Measurements from ENCODE around the gene SPINK1. TPM values are rescaled to one million over a fixed set of nuclear protein-coding genes. Genes with fewer than 3 reads are reported as not detected.
A peak's percentile ranks its signal among the peaks of the same experiment; 100 is the strongest.

Gene SPINK1
- total and polyA plus RNA-seq, 2 donors (not counting 1 experiment from before 2014, with no cell fraction given), result not detected

GRCh38 chr5:147869112-147869511 lies 37.6 kb upstream of the SPINK1 start:
- Histone ChIP-seq H3K9ac (ENCODE audit: insufficient read depth, low read length) (no peak overlapping the region), H3K27ac (ENCODE audit: insufficient read depth, low read length) (no peak overlapping the region), H3K27me3 (ENCODE audit: control insufficient read depth, insufficient read depth, low read length) (no peaks in the 10 kb centered on the region), H3K36me3 (ENCODE audit: control insufficient read depth, insufficient read depth, low read length) (no peaks in the 10 kb centered on the region), H3K79me2 (ENCODE audit: control insufficient read depth, insufficient read depth, low read length) (no peaks in the 10 kb centered on the region), H2AFZ (ENCODE audit: low read length) (no peak overlapping the region), H3K4me2 (ENCODE audit: extremely low read depth, insufficient read depth, low read length) (no peak overlapping the region), H4K20me1 (ENCODE audit: control insufficient read depth, extremely low read depth, insufficient read depth, low read length) (no peaks in the 10 kb centered on the region), H3K4me1 (ENCODE audit: control insufficient read depth, extremely low read depth, insufficient read depth, low read length) (no peaks in the 10 kb centered on the region), H3K9me3 (ENCODE audit: control insufficient read depth, insufficient read depth, low read depth, low read length) (no peaks in the 10 kb centered on the region), H3K4me3 (replicated peaks in 1 of 4; ENCODE audit: control extremely low read depth in 1 of 4, insufficient read depth in 1 of 4, low read depth in 3 of 4, low read length in 4 of 4) (no peak overlapping the region)
- DNase-seq (ENCODE audit: low read depth in 2 of 2), result no peak
- TF ChIP-seq EZH2 (IDR thresholded peaks at IDR 0.05; ENCODE audit: low read length, missing control alignments) (no peak), CTCF (conservative IDR thresholded peaks at IDR 0.05 in 1 of 2, IDR thresholded peaks at IDR 0.05 in 1 of 2; ENCODE audit: low read depth in 1 of 2, low read length in 2 of 2) (no peak)

GRCh38 chr5:147863454-147864158 lies 32.1 kb upstream of the SPINK1 start:
- Histone ChIP-seq H3K27me3 (ENCODE audit: control insufficient read depth, insufficient read depth, low read length) (no peaks in the 10 kb centered on the region), H4K20me1 (ENCODE audit: control insufficient read depth, extremely low read depth, insufficient read depth, low read length) (no peaks in the 10 kb centered on the region), H2AFZ (ENCODE audit: low read length) (no peak overlapping the region), H3K9ac (ENCODE audit: insufficient read depth, low read length) (no peak overlapping the region), H3K4me1 (ENCODE audit: control insufficient read depth, extremely low read depth, insufficient read depth, low read length) (no peaks in the 10 kb centered on the region), H3K9me3 (ENCODE audit: control insufficient read depth, insufficient read depth, low read depth, low read length) (no peaks in the 10 kb centered on the region), H3K4me2 (ENCODE audit: extremely low read depth, insufficient read depth, low read length) (no peak overlapping the region), H3K79me2 (ENCODE audit: control insufficient read depth, insufficient read depth, low read length) (no peaks in the 10 kb centered on the region), H3K27ac (ENCODE audit: insufficient read depth, low read length) (no peak overlapping the region), H3K4me3 (replicated peaks in 1 of 4; ENCODE audit: control extremely low read depth in 1 of 4, insufficient read depth in 1 of 4, low read depth in 3 of 4, low read length in 4 of 4) (no peak overlapping the region), H3K36me3 (ENCODE audit: control insufficient read depth, insufficient read depth, low read length) (no peaks in the 10 kb centered on the region)
- TF ChIP-seq CTCF (conservative IDR thresholded peaks at IDR 0.05 in 1 of 2, IDR thresholded peaks at IDR 0.05 in 1 of 2; ENCODE audit: low read depth in 1 of 2, low read length in 2 of 2), result no peak
- no peak for TF ChIP-seq EZH2 (IDR thresholded peaks at IDR 0.05; ENCODE audit: low read length, missing control alignments)
- peak in 1 of 2 donors; percentile 7 for DNase-seq (ENCODE audit: low read depth in 2 of 2)

DNA sequence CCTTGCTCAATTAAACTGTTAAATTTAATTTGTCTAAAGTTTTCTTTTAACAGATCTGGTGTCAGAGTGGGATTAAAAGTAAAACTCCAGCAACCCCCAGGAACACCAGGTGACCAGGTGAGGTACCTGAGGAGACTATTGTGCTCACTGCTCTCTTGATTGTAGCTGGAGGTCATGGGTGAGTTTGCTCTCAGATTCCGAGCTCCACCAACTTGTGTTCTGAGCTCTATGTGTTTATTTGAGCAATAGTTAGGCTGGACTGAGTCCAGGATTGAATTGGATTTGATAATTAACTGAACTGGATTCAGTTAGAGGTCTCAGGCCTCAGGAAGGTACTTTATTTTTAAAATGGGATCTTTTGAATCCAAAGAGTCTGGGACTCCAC lies 29.2 kb upstream of the SPINK1 start:
- no peaks in the 10 kb centered on the region for H4K20me1 ChIP-seq (ENCODE audit: control insufficient read depth, extremely low read depth, insufficient read depth, low read length)
- no peaks in the 10 kb centered on the region for H3K9me3 ChIP-seq (ENCODE audit: control insufficient read depth, insufficient read depth, low read depth, low read length)
- H3K79me2 ChIP-seq (ENCODE audit: control insufficient read depth, insufficient read depth, low read length), result no peaks in the 10 kb centered on the region
- no peak overlapping the region for H3K9ac ChIP-seq (ENCODE audit: insufficient read depth, low read length)
- no peaks in the 10 kb centered on the region for H3K36me3 ChIP-seq (ENCODE audit: control insufficient read depth, insufficient read depth, low read length)
- H3K27me3 ChIP-seq (ENCODE audit: control insufficient read depth, insufficient read depth, low read length), result no peaks in the 10 kb centered on the region
- TF ChIP-seq CTCF (conservative IDR thresholded peaks at IDR 0.05 in 1 of 2, IDR thresholded peaks at IDR 0.05 in 1 of 2; ENCODE audit: low read depth in 1 of 2, low read length in 2 of 2), result no peak
- no peak for TF ChIP-seq EZH2 (IDR thresholded peaks at IDR 0.05; ENCODE audit: low read length, missing control alignments)
- no peak overlapping the region for H3K4me2 ChIP-seq (ENCODE audit: extremely low read depth, insufficient read depth, low read length)
- no peak for DNase-seq (ENCODE audit: low read depth in 2 of 2)
- H3K4me3 ChIP-seq (replicated peaks in 1 of 4; ENCODE audit: control extremely low read depth in 1 of 4, insufficient read depth in 1 of 4, low read depth in 3 of 4, low read length in 4 of 4), result no peak overlapping the region
- no peaks in the 10 kb centered on the region for H3K4me1 ChIP-seq (ENCODE audit: control insufficient read depth, extremely low read depth, insufficient read depth, low read length)
- no peak overlapping the region for H2AFZ ChIP-seq (ENCODE audit: low read length)
- no peak overlapping the region for H3K27ac ChIP-seq (ENCODE audit: insufficient read depth, low read length)

All from fibroblast of lung (primary cell).